Activated CD8-positive, alpha-beta memory T cell treated with anti-CD3 and anti-CD28 coated beads for 24 hours (primary cell): ENCODE results near the gene OR2A5.
"Not testable (repeated sequence)": the region's sequence is repeated elsewhere in the genome, so short reads cannot be mapped to it uniquely, and the experiment has no call there.

Experiments used
- DNase-seq: peaks from one replicate; pipeline ENCODE4 v3.0.0-alpha.2; 2020

Gene OR2A5, protein sequence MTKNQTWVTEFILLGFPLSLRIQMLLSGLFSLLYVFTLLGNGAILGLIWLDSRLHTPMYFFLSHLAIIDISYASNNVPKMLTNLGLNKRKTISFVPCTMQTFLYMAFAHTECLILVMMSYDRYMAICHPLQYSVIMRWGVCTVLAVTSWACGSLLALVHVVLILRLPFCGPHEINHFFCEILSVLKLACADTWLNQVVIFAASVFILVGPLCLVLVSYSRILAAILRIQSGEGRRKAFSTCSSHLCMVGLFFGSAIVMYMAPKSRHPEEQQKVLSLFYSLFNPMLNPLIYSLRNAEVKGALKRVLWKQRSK

DNA sequence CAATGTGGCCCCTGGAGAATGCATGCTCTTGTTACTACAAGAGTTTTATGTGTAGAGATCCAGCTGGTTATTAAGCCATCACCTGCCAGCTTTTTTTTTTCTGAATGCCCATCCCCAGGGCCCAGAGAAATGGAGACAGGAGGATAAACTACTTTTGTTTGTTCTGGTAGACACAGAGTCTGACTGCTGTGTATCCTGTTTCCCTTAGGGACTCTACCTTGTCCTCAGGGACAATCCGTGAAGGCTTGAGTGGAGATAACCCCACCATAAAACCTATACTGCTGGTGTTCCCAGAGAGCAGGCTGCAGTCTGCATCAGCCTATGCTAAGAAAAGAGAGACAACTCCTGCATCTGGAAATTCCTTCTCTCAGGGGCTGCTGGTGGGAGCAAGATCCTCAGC lies at the start of gene OR2A5:
TSS of gene OR2A5 (plus strand) at position 301 of the 400 bp plus-strand sequence. CDS start 1,454 bp downstream, outside the sequence.
- DNase-seq: no peak

DNA sequence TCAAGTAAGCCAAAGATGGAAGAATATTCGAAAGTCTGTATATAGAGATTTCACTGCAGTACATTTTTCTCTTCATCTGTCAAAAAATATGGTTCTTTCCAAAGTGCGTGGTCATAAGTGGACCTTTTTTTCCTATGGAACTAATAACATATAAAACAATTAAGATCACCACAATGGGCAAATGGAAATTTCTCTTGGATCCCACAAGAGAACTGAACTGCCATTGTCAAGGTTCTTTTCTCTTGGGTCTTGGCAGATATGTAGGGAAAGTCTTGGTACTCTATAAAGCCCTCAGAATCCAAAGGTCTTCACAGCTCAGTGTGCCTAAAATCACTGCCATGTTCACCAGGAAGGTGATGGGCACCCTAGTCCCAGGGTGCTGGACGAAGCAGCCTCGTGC lies 48.7 kb upstream of the OR2A5 start, which contains the start of gene OR6B1:
TSS of gene OR6B1 (plus strand) at position 301 of the 400 bp plus-strand sequence. CDS start 3,677 bp downstream, outside the sequence.
- no peak for DNase-seq

DNA sequence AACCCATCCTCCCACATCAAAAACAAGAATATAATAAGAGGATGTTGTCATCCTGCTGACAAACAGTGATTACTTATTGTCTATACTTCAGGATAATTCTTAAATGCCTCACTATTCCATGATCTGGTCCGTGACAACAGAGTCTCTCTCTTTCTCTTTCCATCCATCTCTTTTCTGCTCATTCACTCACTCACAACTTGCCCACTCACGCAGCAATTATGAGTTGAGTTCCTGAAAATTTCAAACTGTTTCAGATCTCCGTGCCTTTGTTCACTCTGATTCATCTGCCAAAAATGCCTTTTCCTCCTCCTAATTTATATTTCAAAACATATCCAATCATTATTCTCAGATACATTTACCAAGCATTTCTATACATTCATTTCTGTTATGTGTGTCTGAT lies 47.2 kb upstream of the OR2A5 start:
- no peak for DNase-seq

DNA sequence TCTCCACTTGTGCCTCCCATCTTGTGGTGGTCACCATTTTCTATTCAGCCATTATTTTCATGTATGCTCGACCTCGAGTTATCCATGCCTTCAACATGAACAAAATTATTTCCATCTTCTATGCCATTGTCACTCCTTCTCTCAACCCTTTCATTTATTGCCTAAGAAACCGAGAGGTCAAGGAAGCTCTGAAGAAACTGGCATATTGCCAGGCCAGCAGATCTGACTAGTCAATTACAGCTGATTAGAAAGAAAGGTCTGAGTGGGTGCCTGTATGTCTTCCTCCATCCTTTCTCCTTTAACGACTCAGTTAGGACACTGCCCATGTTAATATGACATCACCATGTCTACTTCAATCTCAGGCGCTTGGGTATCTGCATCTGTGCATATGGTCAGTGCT lies 44.0 kb upstream of the OR2A5 start:
- no peak for DNase-seq

DNA sequence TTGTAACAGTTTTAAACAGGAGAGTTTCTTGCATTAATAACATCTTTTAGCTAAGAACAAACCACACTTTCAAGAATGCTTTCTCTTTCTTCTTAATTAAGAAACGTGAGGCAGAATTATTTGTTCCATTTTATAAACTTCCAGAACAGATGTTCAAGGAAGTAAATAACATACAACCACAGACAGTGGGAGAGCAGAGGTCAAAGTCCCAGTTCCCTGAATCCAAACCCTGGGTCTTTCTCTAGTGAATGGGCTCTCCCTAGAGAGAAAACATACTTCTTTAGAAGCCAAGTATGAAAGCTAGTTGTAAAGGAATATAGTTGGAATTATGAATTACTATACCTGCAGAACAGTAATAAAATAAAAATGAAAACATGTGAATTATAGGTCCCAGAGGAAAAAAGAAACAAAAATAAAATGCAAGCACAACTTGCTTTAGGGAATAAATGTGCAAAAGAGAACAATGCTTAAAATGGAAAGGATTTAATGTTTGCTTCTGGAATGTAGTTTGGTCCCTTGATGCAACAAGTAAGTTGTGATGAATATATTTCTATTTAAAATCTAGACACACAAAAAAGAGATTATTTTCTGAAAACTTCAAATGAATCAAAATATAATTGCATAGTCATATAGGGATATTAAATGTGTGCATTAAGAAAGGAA lies 42.6 kb upstream of the OR2A5 start:
- DNase-seq: no peak

DNA sequence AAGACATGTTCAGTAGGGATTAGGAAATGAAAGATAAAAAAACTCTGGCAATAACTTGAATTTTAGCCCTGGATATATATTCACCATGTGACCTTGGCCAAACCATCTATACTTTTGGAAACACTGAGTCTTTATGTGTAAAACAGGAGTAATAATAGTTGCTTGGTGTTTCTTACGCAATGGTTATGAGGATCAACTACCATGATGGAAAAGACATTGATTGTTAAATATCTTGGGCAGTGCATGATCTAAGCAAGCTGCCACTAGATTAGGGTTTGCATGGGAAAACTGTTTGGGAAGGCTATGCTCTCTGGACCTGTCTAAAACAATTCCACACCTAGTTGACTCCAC lies 42.1 kb upstream of the OR2A5 start:
- DNase-seq: no peak

DNA sequence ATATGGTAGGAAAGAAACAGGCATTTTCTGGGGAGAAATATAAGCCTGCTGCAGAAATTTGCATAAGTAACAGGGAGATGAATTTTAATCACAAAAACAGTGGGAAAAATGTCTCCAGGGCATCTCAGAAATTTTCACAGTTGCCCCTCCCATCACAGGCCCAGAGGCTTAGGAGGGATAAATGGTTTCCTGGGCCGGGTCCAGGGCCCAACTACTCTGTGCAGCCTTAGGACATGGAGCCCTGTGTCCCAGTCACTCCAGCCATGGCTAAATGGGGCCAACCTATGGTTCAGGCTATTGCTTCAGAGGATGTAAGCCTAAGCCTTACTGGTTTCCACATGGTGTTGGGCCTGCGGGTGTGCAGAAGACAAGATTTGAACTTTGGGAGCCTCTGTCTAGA lies 39.4 kb upstream of the OR2A5 start:
- DNase-seq: no peak

DNA sequence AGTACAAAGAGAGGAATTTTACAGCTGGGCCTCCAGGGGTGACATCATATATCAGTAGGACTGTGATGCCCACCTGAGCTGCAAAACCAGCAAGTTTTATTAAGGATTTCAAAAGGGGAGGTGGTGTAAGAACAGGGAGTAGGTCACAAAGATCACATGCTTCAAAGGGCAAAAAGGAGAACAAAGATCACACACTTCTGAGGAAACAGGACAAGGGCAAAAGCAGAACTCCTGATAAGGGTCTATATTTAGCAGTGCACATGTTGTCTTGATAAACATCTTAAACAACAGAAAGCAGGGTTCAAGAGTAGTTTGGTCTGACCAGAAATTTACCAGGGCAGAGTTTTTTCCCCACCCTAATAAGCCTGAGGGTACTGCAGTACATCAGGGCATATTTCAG lies 38.7 kb upstream of the OR2A5 start:
- not testable (repeated sequence) for DNase-seq

DNA sequence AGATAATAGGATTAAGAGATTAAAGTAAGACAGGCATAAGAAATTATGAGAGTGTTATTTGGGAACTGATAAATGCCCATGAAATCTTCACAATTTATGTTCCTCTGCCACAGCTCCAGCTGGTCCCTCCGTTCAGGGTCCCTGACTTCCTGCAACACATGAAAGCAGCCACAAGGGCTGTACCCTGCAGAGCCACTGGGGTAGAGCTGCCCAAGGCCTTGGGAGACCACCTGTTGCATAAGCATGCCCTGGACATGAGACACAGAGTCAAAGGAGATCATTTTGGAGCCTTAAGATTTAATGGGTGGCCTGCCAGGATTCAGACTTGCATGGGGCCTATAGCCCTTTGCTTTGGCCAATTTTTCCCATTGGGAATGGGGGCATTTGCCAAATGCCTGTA lies 37.9 kb upstream of the OR2A5 start:
- not testable (repeated sequence) for DNase-seq

DNA sequence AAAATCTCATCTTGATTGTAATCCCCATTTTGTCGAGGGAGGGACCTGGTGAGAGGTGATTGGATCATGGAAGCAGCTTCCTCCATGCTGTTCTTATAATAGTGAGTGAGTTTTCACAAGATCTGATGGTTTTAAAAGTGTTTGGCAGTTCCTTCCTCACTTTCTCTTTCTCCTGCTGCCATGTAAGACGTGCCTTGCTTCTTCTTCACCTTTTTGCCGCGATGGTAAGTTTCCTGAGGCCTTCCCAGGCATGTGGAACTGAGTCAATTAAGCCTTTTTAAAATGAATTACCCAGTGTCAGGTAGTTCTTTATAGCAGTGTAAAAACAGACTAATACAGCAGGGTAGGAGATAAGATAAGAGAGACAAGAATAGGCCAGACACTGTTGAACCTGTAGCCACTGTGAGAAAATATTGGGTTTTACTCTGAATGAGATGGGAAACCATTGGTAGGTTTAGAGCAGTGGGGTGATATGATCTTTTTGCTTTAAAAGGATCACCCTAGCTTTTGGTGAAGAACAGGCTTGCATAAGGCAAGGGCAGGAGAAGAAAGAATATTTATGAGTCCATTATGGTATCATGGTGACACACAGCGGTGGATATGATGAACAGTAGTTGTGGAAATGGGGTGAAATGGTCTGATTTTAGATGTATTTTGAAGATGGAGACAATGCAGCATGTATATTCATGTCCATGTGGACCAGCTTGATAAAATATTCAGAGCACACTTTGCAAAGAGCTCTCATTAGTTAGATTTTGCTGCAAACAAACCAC lies 37.1 kb upstream of the OR2A5 start:
- no peak for DNase-seq

DNA sequence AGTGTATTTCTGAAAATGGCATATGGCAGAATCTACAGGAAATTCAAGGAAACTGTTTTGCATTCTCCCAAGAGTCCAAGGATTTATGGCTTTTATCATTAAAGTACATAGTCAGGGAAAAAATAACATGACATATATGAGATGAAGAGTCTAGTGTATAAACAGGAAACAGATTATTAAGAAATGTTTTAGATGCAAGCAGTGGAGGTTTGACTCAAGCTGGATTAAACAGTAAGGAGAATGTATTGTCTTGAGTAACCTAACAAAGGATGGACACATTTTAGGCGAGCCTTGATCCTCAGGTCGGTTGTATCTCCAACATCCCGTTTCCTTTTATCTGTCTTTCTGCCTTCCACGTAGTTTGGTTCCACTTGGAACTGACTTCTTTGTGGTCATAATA lies 30.7 kb upstream of the OR2A5 start:
- no peak for DNase-seq

DNA sequence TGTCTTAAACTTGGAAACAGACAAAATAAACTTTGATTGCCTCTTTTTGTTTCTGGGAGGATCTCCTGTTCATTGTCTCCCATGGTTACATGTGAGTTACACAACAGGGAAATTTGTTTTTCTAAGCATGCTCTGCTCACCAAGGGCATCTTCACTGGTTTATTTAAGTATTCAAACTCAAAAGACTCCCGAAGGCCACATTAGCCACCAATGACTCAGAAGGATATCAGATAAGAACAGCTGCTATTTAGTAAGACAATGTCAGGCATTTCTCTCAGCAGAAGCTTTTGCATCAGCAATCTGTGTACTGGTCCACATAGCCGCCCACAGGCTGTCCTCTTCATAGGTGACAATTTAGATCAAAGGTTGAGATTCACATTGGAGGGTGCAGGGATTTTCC lies 29.3 kb upstream of the OR2A5 start:
- DNase-seq: no peak

DNA sequence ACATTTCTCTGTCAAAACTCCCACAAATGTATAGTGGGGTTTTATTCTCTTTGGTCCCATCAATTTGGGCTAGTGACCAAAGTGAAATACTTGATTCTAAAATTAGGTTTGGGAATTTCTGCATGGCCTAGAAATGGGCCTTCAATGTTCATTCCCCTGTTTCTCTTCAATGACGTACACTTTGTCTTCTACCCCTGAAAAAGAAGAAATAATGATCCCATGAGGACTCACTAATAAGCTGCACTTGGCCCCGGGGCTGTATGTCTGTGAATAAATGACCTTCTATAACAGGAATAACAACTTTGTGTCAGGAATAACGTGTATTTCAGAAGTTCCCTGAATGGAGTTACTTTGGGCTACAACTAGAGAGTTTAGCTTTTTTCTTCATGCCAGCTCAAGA lies 28.4 kb upstream of the OR2A5 start:
- no peak for DNase-seq

DNA sequence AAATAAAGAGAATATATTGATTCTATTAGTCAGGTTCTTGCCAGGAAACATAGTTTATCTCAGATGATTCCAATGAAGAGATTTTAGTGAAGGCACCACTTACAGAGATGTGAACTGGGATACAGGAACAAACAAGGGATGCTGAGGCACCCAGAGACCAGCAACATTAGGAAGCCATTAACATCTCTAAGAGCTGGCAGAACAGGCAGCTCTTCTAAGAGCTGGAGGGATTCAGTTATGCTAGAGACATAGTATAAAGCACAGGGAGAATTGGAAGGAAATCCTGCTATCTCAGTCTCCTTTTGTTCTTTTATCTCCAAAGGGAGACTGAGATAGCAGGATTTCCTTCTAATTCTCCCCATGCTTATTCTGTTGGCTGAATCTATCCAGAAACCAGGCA lies 26.6 kb upstream of the OR2A5 start:
- no peak for DNase-seq

DNA sequence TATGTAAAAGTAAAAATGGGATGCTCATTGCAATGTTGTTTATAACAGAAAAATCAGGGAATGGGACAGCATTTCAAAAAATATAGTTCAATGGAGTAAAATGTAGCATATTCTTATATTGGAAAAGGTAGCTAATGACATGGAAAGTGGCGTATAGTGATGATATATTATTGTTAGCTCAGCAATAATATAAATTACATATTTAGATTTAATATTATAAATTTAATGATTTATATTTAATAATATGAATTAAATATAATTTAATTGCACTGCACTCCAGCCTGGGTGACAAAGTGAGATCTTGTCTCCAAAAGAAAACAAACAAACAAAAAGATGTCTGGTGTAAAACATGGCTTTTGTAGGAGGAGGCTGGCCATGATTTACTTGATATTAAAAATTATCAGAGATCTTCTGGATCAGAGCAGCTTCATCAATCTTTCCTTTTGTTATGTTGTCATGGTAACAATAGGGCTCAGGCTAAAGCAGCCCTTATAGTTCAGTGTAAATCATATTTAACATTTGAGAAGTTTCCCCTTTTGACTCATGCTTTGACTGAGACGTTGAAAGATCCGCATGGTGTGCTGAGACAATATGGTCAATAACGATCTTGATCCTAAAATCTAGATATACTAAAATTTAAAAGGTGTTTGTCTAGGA lies 25.4 kb upstream of the OR2A5 start:
- no peak for DNase-seq

DNA sequence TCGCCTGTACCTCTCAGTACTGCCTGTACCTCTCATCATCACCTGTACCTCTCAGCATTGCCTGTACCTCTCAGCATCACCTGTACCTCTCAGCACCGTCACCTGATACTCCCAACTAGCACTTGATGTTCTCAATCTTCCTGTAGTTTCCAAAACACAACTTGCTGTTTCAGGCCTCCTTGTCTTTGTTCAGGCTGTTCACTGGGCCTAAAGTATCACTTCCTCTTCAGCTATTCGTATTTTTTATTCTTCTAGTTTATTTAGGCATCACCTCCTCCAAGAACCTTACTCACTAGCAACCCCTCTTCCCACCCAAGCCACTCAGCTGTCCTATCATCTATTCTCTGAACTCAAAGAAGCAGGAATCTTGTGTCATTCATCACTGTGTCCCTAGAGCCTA lies 24.5 kb upstream of the OR2A5 start:
- no peak for DNase-seq

DNA sequence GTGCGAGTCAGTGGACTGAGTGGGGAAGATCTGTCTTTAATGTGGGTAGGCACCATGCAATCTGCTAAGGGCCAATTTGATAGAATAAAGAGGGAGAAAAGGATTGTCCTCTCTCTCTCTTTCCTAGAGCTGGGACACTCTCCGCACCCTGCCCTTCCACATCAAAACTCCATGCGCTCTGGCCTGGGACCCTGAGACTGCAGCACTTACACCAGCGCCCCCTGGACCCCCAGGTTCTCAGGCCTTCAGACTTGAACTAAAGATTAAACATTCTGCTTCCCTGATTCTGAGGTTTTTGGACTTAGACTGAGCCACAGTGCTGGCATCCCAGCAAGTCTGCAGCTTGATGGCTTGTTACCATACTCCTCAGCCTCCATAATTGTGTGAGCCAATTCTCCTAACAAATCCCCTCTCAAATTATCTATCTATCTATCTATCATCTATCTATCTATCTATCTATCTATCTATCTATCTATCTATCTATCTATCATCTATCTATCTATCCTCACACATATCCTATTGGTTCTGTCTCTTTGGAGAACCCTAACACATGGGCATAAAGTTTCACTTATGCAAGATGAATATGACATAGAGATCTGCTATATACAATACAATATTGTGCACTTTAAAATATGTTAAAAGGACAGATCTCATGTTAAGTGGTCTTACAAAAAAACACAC lies 22.4 kb upstream of the OR2A5 start:
- no peak for DNase-seq

DNA sequence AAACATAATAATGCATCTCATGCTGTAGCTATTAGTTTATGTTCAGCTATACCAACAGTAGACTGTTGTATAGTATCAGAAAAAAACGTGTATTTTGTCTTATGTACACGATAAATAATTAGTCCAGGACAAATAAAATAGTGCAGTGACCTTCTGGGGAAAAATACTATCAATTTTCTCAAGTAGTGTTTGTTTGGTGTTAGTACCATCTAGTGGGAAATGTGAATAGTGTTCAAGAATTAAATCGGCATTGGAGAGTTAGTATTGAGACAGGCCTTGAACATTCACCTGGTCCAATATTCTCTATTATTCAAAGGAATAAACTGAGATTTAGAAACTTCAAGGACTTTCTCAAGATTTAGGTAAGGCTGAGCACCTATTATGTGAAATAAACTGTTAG lies 21.7 kb upstream of the OR2A5 start:
- no peak for DNase-seq

DNA sequence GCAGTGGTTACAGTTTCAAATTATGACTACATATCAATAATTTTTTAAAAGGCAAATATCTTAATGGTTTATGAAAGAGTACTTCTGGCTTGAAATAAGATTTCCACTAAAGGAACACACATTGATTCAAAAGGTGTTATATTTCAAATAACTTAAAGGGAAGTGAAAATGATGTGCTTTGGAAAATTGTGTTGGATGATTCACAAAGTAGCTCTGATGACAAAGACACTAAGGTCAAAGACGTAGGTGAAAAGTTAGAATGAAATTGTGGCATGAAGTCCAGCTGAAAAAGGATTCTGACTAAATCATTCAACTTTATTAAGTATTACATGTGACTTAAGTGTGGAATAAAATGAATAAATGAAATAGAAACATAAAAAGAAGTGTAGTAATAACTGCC lies 20.8 kb upstream of the OR2A5 start:
- DNase-seq: no peak

DNA sequence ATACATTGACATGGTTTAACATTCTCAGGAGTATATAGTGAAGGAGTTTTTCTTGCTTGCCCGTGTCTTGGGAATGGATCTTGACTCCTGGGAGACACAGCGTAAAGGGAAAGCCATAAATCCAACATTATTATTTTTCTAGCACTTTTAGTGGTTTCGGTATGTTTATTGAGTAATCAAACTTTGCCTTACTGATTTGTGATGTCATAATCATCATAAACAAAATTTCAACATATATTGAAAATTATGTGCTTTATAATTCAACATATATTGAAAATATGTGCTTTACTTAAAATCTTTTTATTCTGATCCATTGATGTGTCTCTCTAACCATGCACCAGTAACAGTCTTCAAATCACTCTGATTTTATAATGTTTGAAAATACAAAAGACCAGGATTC lies 20.2 kb upstream of the OR2A5 start:
- no peak for DNase-seq

DNA sequence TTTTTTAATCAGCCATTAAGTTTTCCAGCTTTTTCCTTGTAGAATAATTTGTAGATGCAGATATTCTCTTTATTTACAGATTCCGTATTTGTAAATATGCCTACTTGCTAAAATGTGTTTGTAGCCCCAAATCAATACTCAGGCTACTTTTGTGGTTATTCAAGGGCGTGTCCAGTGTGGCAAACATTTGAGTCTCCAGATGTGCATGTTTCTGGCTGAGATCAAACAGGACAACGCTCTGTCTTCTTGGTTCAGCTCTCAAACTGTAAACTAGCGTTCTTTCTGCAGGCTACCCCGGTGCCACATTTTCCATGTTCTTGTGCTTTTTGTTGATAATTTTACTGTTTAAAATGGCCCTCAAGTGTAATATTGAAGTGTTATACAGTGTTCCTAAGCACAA lies 16.2 kb upstream of the OR2A5 start:
- no peak for DNase-seq

DNA sequence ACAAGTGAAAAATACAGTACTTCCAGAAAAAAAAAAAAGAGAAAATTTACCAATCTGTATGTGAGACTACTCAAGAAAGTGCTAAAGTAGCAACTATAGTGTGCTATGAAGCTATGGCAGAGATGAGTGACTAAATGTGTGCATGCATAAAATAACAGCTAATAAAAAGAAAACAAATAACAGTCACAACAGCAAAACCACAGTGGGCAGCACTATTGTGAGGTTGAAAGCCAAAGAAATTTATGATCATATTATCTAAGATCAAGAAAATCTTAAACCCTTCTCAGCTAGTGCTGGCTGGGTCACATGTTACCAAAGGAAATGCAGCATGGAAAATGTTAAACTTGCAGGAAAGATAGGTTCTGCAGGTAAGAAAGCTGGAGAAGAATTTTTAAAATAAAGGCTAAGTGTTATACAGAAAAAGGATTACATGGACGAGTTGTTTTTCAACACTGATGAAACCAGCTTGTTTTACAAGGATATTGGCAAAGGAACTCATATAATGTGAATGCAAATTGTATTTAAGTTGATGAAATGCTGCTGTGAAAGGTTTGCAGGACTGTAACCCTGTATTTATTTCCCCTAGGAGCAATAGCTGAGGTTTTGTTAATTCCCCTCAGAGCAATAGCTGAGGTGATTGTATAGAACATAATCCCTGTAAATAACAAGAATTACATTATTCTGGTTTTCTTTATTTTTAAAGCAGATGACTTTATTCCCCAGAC lies 15.6 kb upstream of the OR2A5 start:
- no peak for DNase-seq
